Left ventricle myocardium inferior (tissue), 1 donor: Measurements from ENCODE around the gene BRMS1. TPM values are rescaled to one million over a fixed set of nuclear protein-coding genes. Genes with fewer than 3 reads are reported as not detected.

Source experiments
- DNase-seq: peaks from one replicate; pipeline ENCODE4 v3.0.0-alpha.2; 2020
- H3K27ac ChIP-seq: fragments of 200-600 bp; replicated peaks from 2 replicates; pipeline ENCODE4 v1.8.0; 2021
- H3K27me3 ChIP-seq: fragments of 200-600 bp; 2 replicates; pipeline ENCODE4 v1.8.0; 2021; ENCODE audit warnings: low read depth
- H3K36me3 ChIP-seq: fragments of 200-600 bp; 2 replicates; pipeline ENCODE4 v1.8.0; 2021
- H3K4me1 ChIP-seq: fragments of 200-600 bp; 2 replicates; pipeline ENCODE4 v1.8.0; 2021
- H3K4me3 ChIP-seq: fragments of 200-600 bp; 2 replicates; pipeline ENCODE4 v1.8.0; 2021; ENCODE audit warnings: mild to moderate bottlenecking, moderate library complexity
- H3K9me3 ChIP-seq: fragments of 200-600 bp; replicated peaks from 2 replicates; pipeline ENCODE4 v1.8.0; 2021
- CTCF ChIP-seq: fragments of 200-600 bp; IDR thresholded peaks from 2 replicates; pipeline ENCODE4 v1.8.0; 2021; ENCODE audit warnings: antibody characterized with exemption, mild to moderate bottlenecking, borderline replicate concordance
- intact Hi-C: fragments of 100-400 bp; cut with micrococcal nuclease; formaldehyde crosslinking; loops from one replicate; pipeline ENCODE4 v1.11.0; 2022
- total RNA-seq: library from RNA; stranded (reverse); fragmentation: NEBNext Ultra II Directional; extraction: Animal tissue kit (Norgen Biotek cat#: 25700); gene quantifications from one replicate; pipeline ENCODE4 v1.2.1, GENCODE V29; 2021
- donor health status: DM: no; HTN: yes; CAD: no; lungs with severe emphysema.

BRMS1 gene
- total RNA-seq, 1 donor from 2014 or later, result 14.7 TPM

- TF ChIP-seq CTCF, result no peak
- Histone ChIP-seq H3K9me3 (no peaks in the 10 kb centered on the region), H3K27ac (no peak overlapping the region), H3K36me3 (peaks cover 13% of the 10 kb centered on the region), H3K27me3 (no peaks in the 10 kb centered on the region), H3K4me3 (no peak overlapping the region), H3K4me1 (peaks cover 47% of the 10 kb centered on the region)
- intact Hi-C loops, result no loop called here
- DNase-seq, result no peak
Measured at GRCh38 chr11:66331542-66332370, 13.1 kb downstream of the BRMS1 start.

- H3K36me3 ChIP-seq, result peaks cover 13% of the 10 kb centered on the region
- TF ChIP-seq CTCF, result no peak
- H3K4me1 ChIP-seq, result peaks cover 47% of the 10 kb centered on the region
- no peaks in the 10 kb centered on the region for H3K27me3 ChIP-seq
- no peak for DNase-seq
- H3K27ac ChIP-seq, result no peak overlapping the region
- intact Hi-C loops, result no loop called here
- no peaks in the 10 kb centered on the region for H3K9me3 ChIP-seq
- no peak overlapping the region for H3K4me3 ChIP-seq
Measured at GRCh38 chr11:66330931-66331330, 14.0 kb downstream of the BRMS1 start.

- intact Hi-C loops, result no loop called here
- Histone ChIP-seq H3K27ac (no peak overlapping the region), H3K4me3 (no peak overlapping the region), H3K36me3 (peaks cover 13% of the 10 kb centered on the region), H3K27me3 (no peaks in the 10 kb centered on the region), H3K4me1 (peaks cover 39% of the 10 kb centered on the region), H3K9me3 (no peaks in the 10 kb centered on the region)
- no peak for DNase-seq
- no peak for TF ChIP-seq CTCF
Measured at GRCh38 chr11:66329165-66329673, 15.7 kb downstream of the BRMS1 start.

GRCh38 chr11:66328302-66329144 is 16.4 kb downstream of the BRMS1 start:
- Histone ChIP-seq H3K4me1 (peaks cover 39% of the 10 kb centered on the region), H3K9me3 (no peaks in the 10 kb centered on the region), H3K4me3 (peak overlapping the region; percentile 16), H3K27me3 (no peaks in the 10 kb centered on the region), H3K36me3 (peaks cover 11% of the 10 kb centered on the region), H3K27ac (peak overlapping the region; percentile 87)
- TF ChIP-seq CTCF, result peak; percentile 95
- intact Hi-C loops, result no loop called here
- peak; percentile 79 for DNase-seq

GRCh38 chr11:66328031-66328301 is 16.9 kb downstream of the BRMS1 start:
- peak overlapping the region; percentile 87 for H3K27ac ChIP-seq
- H3K36me3 ChIP-seq, result peaks cover 5% of the 10 kb centered on the region
- H3K27me3 ChIP-seq, result no peaks in the 10 kb centered on the region
- intact Hi-C loops, result no loop called here
- no peak for TF ChIP-seq CTCF
- peaks cover 39% of the 10 kb centered on the region for H3K4me1 ChIP-seq
- no peak overlapping the region for H3K4me3 ChIP-seq
- DNase-seq, result no peak
- H3K9me3 ChIP-seq, result no peaks in the 10 kb centered on the region
